Omental fat pad (tissue), 4 donors: ENCODE data around the gene AGAP1. TPM values are rescaled to one million over a fixed set of nuclear protein-coding genes. Genes with fewer than 3 reads are reported as not detected.

Experiments
- ATAC-seq: fragments of 150-250 bp; one replicate; pipeline ENCODE4 v1.9.1; 2016; ENCODE audit warnings: mild to moderate bottlenecking, moderate library complexity; ENCODE audit not compliant: low FRiP score
- DNase-seq: peaks from one replicate; pipeline ENCODE4 v3.0.0-alpha.2; 2019; ENCODE audit warnings: low spot score
- CTCF ChIP-seq, 3 donors: fragments of 450-650 bp; IDR thresholded peaks; one replicate each; pipeline ENCODE4 v1.5.1; 2016 to 2017; ENCODE audit warnings: antibody characterized with exemption in 3 of 3, mild to moderate bottlenecking in 3 of 3, moderate library complexity in 2 of 3
- total RNA-seq, 4 donors: library from RNA; depleted of rRNA; stranded (reverse); fragments of >200 nt; gene quantifications; one replicate each; pipeline ENCODE4 v1.1.0, GENCODE V29; 2016

AGAP1 gene
- total RNA-seq, 4 donors from 2014 or later = 15.5 to 24.3 (median 16.2) TPM

- ATAC-seq (no peak), DNase-seq (no peak)
- no peak for TF ChIP-seq CTCF (IDR thresholded peaks at IDR 0.05)
Observed at GRCh38 chr2:235961711-235962110, 467.9 kb downstream of the AGAP1 start.

GRCh38 chr2:235963853-235964577 is 470.2 kb downstream of the AGAP1 start:
- ATAC-seq = no peak
- no peak for TF ChIP-seq CTCF (IDR thresholded peaks at IDR 0.05)
- no peak for DNase-seq

- no peak for DNase-seq
- TF ChIP-seq CTCF (IDR thresholded peaks at IDR 0.05) = no peak
- no peak for ATAC-seq
Observed at GRCh38 chr2:235964787-235965390, 471.0 kb downstream of the AGAP1 start.

GRCh38 chr2:235966396-235966795 is 472.6 kb downstream of the AGAP1 start:
- ATAC-seq (no peak), DNase-seq (no peak)
- no peak for TF ChIP-seq CTCF (IDR thresholded peaks at IDR 0.05)

- no peak for ATAC-seq
- DNase-seq = no peak
- TF ChIP-seq CTCF (IDR thresholded peaks at IDR 0.05) = no peak
Observed at GRCh38 chr2:235966932-235967757, 473.3 kb downstream of the AGAP1 start.

DNA sequence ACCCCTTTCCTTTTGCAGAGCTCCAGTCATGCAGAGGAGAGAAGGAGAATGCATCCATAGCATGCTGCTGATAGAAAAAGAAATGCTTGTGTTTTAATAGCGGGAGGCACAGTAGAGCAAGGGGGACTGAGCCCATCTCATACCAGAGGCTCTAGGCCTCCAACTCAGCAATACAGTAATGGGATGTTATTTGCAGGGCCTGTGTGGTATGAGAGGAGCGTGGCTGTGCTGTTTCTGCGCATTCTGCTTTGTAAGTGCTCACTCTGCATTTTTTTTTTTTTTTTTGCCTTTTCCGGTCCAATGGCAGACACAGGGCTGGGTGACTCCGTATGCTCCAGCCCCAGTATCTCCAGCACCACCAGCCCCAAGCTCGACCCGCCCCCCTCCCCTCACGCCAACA is 474.3 kb downstream of the AGAP1 start:
- no peak for DNase-seq
- ATAC-seq = no peak
- no peak for TF ChIP-seq CTCF (IDR thresholded peaks at IDR 0.05)
